ENCODE data around the gene LRRC52. TPM values are rescaled to one million over a fixed set of nuclear protein-coding genes. Genes with fewer than 3 reads are reported as not detected.

Gene LRRC52
- total and polyA plus RNA-seq, 2 of the 13 experiments (the other 11 are each of a cell fraction or from before 2014, with no cell fraction given), result not detected

DNA sequence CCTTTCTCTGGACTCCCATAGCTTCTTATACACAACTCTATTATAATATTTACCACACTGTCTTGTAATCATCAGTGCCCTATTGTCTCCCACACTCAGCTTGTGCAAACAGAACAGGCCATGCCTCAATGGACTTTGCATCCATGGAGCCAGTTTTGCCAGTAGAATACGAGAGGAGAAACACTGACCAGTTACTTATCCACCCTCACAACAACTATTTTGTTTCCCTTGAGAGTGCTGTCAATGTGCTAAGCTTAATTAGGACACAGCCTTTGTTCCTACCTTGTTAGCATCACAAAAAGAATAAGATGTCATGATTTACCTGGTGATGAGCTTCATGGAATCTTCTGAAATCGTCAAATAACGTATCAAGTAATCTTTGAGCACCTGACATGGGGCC lies 18.1 kb upstream of the LRRC52 start (continued):
- TF ChIP-seq, protein P1, sequence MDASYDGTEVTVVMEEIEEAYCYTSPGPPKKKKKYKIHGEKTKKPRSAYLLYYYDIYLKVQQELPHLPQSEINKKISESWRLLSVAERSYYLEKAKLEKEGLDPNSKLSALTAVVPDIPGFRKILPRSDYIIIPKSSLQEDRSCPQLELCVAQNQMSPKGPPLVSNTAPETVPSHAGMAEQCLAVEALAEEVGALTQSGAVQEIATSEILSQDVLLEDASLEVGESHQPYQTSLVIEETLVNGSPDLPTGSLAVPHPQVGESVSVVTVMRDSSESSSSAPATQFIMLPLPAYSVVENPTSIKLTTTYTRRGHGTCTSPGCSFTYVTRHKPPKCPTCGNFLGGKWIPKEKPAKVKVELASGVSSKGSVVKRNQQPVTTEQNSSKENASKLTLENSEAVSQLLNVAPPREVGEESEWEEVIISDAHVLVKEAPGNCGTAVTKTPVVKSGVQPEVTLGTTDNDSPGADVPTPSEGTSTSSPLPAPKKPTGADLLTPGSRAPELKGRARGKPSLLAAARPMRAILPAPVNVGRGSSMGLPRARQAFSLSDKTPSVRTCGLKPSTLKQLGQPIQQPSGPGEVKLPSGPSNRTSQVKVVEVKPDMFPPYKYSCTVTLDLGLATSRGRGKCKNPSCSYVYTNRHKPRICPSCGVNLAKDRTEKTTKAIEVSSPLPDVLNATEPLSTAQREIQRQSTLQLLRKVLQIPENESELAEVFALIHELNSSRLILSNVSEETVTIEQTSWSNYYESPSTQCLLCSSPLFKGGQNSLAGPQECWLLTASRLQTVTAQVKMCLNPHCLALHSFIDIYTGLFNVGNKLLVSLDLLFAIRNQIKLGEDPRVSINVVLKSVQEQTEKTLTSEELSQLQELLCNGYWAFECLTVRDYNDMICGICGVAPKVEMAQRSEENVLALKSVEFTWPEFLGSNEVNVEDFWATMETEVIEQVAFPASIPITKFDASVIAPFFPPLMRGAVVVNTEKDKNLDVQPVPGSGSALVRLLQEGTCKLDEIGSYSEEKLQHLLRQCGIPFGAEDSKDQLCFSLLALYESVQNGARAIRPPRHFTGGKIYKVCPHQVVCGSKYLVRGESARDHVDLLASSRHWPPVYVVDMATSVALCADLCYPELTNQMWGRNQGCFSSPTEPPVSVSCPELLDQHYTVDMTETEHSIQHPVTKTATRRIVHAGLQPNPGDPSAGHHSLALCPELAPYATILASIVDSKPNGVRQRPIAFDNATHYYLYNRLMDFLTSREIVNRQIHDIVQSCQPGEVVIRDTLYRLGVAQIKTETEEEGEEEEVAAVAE (CRISPR knock-in tag; IDR thresholded peaks at IDR 0.05; ENCODE audit: borderline replicate concordance), result no peak
- no peak for TF ChIP-seq CCDC6 (CRISPR knock-in tag; IDR thresholded peaks at IDR 0.05)
- no peak for TF ChIP-seq FLYWCH1 (CRISPR knock-in tag; IDR thresholded peaks at IDR 0.05)
- no peak for TF ChIP-seq SIN3B (IDR thresholded peaks at IDR 0.05; ENCODE audit: low read length)
- no peak for TF ChIP-seq NCOA1 (CRISPR knock-in tag; IDR thresholded peaks at IDR 0.05)
- no peak for TF ChIP-seq HOXA7 (CRISPR knock-in tag; IDR thresholded peaks at IDR 0.05)
- no peak for TF ChIP-seq XRCC5 (optimal IDR thresholded peaks at IDR 0.05; ENCODE audit: low read length)
- TF ChIP-seq AGO2 (optimal IDR thresholded peaks at IDR 0.05; ENCODE audit: low read depth, low read length), result no peak
- TF ChIP-seq, protein P2, sequence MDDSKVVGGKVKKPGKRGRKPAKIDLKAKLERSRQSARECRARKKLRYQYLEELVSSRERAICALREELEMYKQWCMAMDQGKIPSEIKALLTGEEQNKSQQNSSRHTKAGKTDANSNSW (CRISPR knock-in tag; IDR thresholded peaks at IDR 0.05; ENCODE audit: borderline replicate concordance), result no peak
- no peak for TF ChIP-seq ELF1 (CRISPR knock-in tag; IDR thresholded peaks at IDR 0.05)
- TF ChIP-seq, protein P3, sequence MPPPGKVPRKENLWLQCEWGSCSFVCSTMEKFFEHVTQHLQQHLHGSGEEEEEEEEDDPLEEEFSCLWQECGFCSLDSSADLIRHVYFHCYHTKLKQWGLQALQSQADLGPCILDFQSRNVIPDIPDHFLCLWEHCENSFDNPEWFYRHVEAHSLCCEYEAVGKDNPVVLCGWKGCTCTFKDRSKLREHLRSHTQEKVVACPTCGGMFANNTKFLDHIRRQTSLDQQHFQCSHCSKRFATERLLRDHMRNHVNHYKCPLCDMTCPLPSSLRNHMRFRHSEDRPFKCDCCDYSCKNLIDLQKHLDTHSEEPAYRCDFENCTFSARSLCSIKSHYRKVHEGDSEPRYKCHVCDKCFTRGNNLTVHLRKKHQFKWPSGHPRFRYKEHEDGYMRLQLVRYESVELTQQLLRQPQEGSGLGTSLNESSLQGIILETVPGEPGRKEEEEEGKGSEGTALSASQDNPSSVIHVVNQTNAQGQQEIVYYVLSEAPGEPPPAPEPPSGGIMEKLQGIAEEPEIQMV (CRISPR knock-in tag; IDR thresholded peaks at IDR 0.05; ENCODE audit: low read depth), result no peak
- TF ChIP-seq SSRP1 (CRISPR knock-in tag; IDR thresholded peaks at IDR 0.05), result no peak

All from HepG2 (cell line).